Measurements from ENCODE around the gene MAB21L2.

The MAB21L2 gene

GRCh38 chr4:150578745-150579501 lies 3.0 kb upstream of the MAB21L2 start:
- H2AFZ ChIP-seq (ENCODE audit: low read depth), result no peak overlapping the region
- H3K4me3 ChIP-seq (IDR thresholded peaks at IDR 0.05; ENCODE audit: insufficient read depth, low read depth, low read length), result no peak overlapping the region
- H4K20me1 ChIP-seq (ENCODE audit: insufficient read depth), result no peaks in the 10 kb centered on the region
- no peaks in the 10 kb centered on the region for H3K27me3 ChIP-seq (ENCODE audit: insufficient read depth, low read depth)
- H3K9ac ChIP-seq, result no peak overlapping the region
- no peak overlapping the region for H3K27ac ChIP-seq
- H3K36me3 ChIP-seq (ENCODE audit: insufficient read depth), result no peaks in the 10 kb centered on the region
- H3K4me1 ChIP-seq (ENCODE audit: low read depth, poor library complexity, severe bottlenecking), result no peaks in the 10 kb centered on the region
- no peak for TF ChIP-seq CTCF (conservative IDR thresholded peaks at IDR 0.05; ENCODE audit: low read depth, low read length)
- H3K4me2 ChIP-seq, result no peak overlapping the region
- no peaks in the 10 kb centered on the region for H3K79me2 ChIP-seq (ENCODE audit: insufficient read depth, low read depth)

GRCh38 chr4:150579551-150580234 lies 2.3 kb upstream of the MAB21L2 start:
- Histone ChIP-seq H3K79me2 (ENCODE audit: insufficient read depth, low read depth) (no peaks in the 10 kb centered on the region), H3K4me2 (no peak overlapping the region), H3K9ac (no peak overlapping the region), H4K20me1 (ENCODE audit: insufficient read depth) (no peaks in the 10 kb centered on the region), H3K27me3 (ENCODE audit: insufficient read depth, low read depth) (no peaks in the 10 kb centered on the region), H2AFZ (ENCODE audit: low read depth) (no peak overlapping the region), H3K27ac (no peak overlapping the region), H3K36me3 (ENCODE audit: insufficient read depth) (no peaks in the 10 kb centered on the region), H3K4me3 (IDR thresholded peaks at IDR 0.05; ENCODE audit: insufficient read depth, low read depth, low read length) (no peak overlapping the region), H3K4me1 (ENCODE audit: low read depth, poor library complexity, severe bottlenecking) (no peaks in the 10 kb centered on the region)
- no peak for TF ChIP-seq CTCF (conservative IDR thresholded peaks at IDR 0.05; ENCODE audit: low read depth, low read length)

GRCh38 chr4:150580306-150580705 lies 1.6 kb upstream of the MAB21L2 start:
- no peak overlapping the region for H3K4me2 ChIP-seq
- H3K4me3 ChIP-seq (IDR thresholded peaks at IDR 0.05; ENCODE audit: insufficient read depth, low read depth, low read length), result no peak overlapping the region
- no peaks in the 10 kb centered on the region for H4K20me1 ChIP-seq (ENCODE audit: insufficient read depth)
- H2AFZ ChIP-seq (ENCODE audit: low read depth), result no peak overlapping the region
- TF ChIP-seq CTCF (conservative IDR thresholded peaks at IDR 0.05; ENCODE audit: low read depth, low read length), result no peak
- H3K79me2 ChIP-seq (ENCODE audit: insufficient read depth, low read depth), result no peaks in the 10 kb centered on the region
- no peak overlapping the region for H3K27ac ChIP-seq
- no peaks in the 10 kb centered on the region for H3K27me3 ChIP-seq (ENCODE audit: insufficient read depth, low read depth)
- H3K36me3 ChIP-seq (ENCODE audit: insufficient read depth), result no peaks in the 10 kb centered on the region
- H3K9ac ChIP-seq, result no peak overlapping the region
- H3K4me1 ChIP-seq (ENCODE audit: low read depth, poor library complexity, severe bottlenecking), result no peaks in the 10 kb centered on the region

- Histone ChIP-seq H3K9ac (no peak overlapping the region), H3K4me3 (IDR thresholded peaks at IDR 0.05; ENCODE audit: insufficient read depth, low read depth, low read length) (no peak overlapping the region), H2AFZ (ENCODE audit: low read depth) (no peak overlapping the region), H3K4me2 (no peak overlapping the region), H3K4me1 (ENCODE audit: low read depth, poor library complexity, severe bottlenecking) (no peaks in the 10 kb centered on the region), H3K79me2 (ENCODE audit: insufficient read depth, low read depth) (no peaks in the 10 kb centered on the region), H4K20me1 (ENCODE audit: insufficient read depth) (no peaks in the 10 kb centered on the region), H3K36me3 (ENCODE audit: insufficient read depth) (no peaks in the 10 kb centered on the region), H3K27me3 (ENCODE audit: insufficient read depth, low read depth) (no peaks in the 10 kb centered on the region), H3K27ac (no peak overlapping the region)
- no peak for TF ChIP-seq CTCF (conservative IDR thresholded peaks at IDR 0.05; ENCODE audit: low read depth, low read length)
Measured at GRCh38 chr4:150581056-150581605, 820 bp upstream of the MAB21L2 start.
